HUES6 (cell line): ENCODE results near the gene SCNN1G.

Experiments
- H3K27ac ChIP-seq: 2 replicates; pipeline ENCODE4 v1.7.0; 2013; ENCODE audit warnings: low read depth, mild to moderate bottlenecking, low read length, inconsistent platforms
- H3K27me3 ChIP-seq: 2 replicates; pipeline ENCODE4 v1.6.1; 2013; ENCODE audit warnings: low read length; ENCODE audit not compliant: control insufficient read depth, insufficient read depth
- H3K36me3 ChIP-seq: 2 replicates; pipeline ENCODE4 v1.6.1; 2013; ENCODE audit warnings: low read length; ENCODE audit not compliant: control insufficient read depth, insufficient read depth
- H3K4me1 ChIP-seq: 2 replicates; pipeline ENCODE4 v1.6.1; 2013; ENCODE audit warnings: low read length; ENCODE audit not compliant: control insufficient read depth, insufficient read depth
- H3K4me3 ChIP-seq: 2 replicates; pipeline ENCODE4 v1.5.1; 2013; ENCODE audit warnings: low read depth, low read length
- H3K9ac ChIP-seq: one replicate; pipeline ENCODE4 v1.6.1; 2013; ENCODE audit warnings: mild to moderate bottlenecking, low read length
- H3K9me3 ChIP-seq: 2 replicates; pipeline ENCODE4 v1.6.1; 2013; ENCODE audit warnings: low read depth, low read length; ENCODE audit not compliant: control insufficient read depth, insufficient read depth

Gene SCNN1G

DNA sequence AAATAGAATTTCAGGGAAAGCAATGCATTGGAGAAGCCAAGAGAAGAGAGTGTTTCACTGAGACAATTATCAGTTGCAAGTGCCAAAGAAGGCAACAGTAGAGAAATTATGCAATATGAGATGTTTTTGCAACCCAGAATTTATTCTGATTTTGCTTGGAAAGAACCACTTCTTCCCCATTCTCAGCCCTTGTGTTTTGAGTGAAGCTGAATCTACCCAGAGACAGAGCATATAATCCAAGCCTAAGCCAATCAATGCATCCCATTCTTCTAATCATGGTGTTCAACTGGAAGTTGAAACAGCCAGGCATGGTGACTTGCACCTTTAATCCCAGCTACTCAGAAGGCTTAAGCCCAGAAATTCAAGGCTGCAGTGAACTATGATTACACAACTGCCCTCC, 6.9 kb upstream of the SCNN1G start:
- Histone ChIP-seq H3K9me3 (no peaks in the 10 kb centered on the region), H3K4me1 (no peaks in the 10 kb centered on the region; the same call in 1 of the 2 replicates), H3K27ac (no peak overlapping the region), H3K36me3 (no peaks in the 10 kb centered on the region), H3K9ac (no peak overlapping the region), H3K27me3 (peaks cover 3% of the 10 kb centered on the region; the same call in 1 of the 2 replicates), H3K4me3 (no peak overlapping the region)

DNA sequence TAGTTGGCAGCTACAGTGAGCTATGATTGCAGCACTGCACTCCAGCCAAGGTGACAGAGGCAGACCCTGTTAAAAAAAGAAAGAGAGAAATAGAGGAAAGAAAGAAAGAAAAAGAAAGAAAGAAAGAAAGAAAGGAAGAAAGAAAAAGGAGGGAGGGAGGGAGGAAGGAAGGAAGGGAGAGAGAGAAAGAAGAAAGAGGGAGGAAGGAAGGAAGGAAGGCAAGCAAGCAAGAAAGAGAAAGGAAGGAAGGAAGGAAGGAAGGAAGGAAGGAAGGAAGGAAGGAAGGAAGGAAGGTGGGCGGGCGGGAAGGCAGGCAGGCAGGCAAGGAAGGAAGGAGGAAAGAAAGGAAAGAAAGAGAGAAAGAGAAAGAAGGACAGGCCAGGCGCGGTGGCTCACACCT, 1.0 kb upstream of the SCNN1G start:
- H3K9ac ChIP-seq = no peak overlapping the region
- H3K4me1 ChIP-seq = peaks cover 9% of the 10 kb centered on the region
- H3K4me3 ChIP-seq = no peak overlapping the region

DNA sequence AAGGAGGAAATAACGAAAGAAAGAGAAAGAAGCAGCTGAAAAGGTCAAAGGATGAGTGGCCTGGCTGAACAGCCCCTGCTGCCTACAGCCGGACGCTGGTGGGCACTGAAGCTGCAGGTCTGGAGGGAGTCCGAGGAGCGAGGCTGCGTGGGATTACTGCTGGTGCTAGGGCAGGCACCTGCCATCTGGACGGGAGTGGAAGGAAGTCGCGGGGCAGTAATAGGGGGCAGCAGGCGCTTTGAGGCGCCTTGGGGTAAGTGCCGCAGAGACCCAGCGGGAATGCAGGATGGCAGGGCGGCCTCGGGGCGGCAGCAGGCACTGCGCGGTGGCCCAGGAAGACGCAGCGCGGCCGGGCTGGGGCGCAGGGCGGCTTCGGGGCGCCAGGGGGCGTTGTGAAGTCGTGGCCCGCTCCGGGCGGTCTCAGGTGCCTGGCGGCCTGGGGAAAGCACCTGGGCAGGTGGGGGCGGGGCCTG, 303 bp upstream of the SCNN1G start:
- H3K27me3 ChIP-seq = peaks cover 57% of the 10 kb centered on the region

More for the DNA sequence above, 1.0 kb upstream of the SCNN1G start:
- H3K27ac ChIP-seq = no peak overlapping the region
- no peaks in the 10 kb centered on the region for H3K9me3 ChIP-seq
- H3K36me3 ChIP-seq = no peaks in the 10 kb centered on the region
- H3K27me3 ChIP-seq = peaks cover 55% of the 10 kb centered on the region

DNA sequence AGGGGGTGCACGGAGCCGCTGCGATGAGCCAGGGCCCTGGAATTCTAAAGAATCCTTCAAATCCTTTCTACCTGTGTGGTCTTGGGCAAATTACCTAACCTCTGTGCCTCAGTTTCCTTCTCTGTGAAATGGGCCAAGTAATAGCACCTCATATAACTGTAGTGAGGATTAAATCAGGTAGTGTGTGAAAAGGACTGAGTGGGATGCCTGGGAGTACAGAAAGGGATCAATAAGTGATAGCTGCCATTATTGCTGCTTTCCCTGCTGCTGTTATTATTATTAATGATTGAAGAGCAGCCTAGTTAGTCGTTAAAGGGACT, 958 bp downstream of the SCNN1G start:
- H3K36me3 ChIP-seq = no peaks in the 10 kb centered on the region
- H3K27me3 ChIP-seq = peaks cover 57% of the 10 kb centered on the region
- H3K9me3 ChIP-seq = no peaks in the 10 kb centered on the region
- no peak overlapping the region for H3K27ac ChIP-seq
- peaks cover 10% of the 10 kb centered on the region for H3K4me1 ChIP-seq
- H3K4me3 ChIP-seq = peak overlapping the region; percentile 77
- H3K9ac ChIP-seq = no peak overlapping the region

More for the DNA sequence above, 303 bp upstream of the SCNN1G start:
- Histone ChIP-seq H3K36me3 (no peaks in the 10 kb centered on the region), H3K4me1 (peaks cover 10% of the 10 kb centered on the region), H3K4me3 (peak overlapping the region; percentile 77; the same call in 1 of the 2 replicates), H3K9me3 (no peaks in the 10 kb centered on the region), H3K27ac (no peak overlapping the region), H3K9ac (no peak overlapping the region)

DNA sequence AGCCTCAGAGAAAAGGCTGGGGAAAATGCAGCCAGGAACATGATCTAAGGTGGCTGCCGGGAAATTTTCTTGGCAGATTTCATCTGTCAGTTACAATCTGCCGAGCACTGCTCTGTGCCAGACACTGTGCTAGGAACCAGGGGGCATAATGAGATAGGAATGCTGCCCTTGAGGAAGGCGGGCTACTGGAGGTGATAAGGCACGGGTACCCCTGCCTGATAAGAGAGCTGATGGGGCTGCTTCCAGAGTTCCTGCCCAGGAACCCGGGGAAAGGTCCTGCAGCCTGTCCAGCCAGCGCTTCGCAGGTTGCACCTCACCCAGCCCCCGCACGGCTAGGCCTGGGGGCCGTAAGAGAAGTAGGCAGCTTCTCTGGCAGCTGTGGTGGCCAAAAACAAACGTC, 3.1 kb downstream of the SCNN1G start:
- Histone ChIP-seq H3K27ac (no peak overlapping the region), H3K4me3 (no peak overlapping the region), H3K27me3 (peaks cover 57% of the 10 kb centered on the region), H3K36me3 (no peaks in the 10 kb centered on the region), H3K4me1 (peaks cover 10% of the 10 kb centered on the region), H3K9ac (no peak overlapping the region), H3K9me3 (no peaks in the 10 kb centered on the region)

DNA sequence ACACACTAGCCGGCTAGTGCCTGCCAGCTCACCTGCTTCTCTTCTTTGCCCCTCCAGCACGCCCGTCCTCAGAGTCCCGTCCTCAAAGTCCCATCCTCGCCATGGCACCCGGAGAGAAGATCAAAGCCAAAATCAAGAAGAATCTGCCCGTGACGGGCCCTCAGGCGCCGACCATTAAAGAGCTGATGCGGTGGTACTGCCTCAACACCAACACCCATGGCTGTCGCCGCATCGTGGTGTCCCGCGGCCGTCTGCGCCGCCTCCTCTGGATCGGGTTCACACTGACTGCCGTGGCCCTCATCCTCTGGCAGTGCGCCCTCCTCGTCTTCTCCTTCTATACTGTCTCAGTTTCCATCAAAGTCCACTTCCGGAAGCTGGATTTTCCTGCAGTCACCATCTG, 3.6 kb downstream of the SCNN1G start:
- Histone ChIP-seq H3K27me3 (peaks cover 52% of the 10 kb centered on the region), H3K4me3 (no peak overlapping the region), H3K27ac (no peak overlapping the region)

DNA sequence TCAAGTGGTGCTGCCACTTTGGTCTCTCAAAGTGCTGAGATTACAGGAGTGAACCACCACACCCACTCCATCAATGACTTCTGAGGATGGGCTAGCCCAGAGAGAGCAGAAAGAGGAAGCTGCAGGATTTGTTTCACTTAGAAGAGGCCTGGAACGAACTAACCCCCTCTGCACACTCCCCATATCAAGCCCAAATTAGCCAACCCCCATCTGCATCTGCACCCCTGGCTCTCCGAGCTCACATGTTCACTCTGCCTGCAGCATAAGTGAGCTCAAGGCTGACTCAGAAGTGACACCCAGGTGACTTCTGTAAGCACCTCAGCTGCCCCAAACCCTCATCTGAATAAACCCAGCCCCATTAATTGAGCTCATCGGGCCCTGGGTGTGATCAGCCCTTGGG, 4.8 kb downstream of the SCNN1G start:
- Histone ChIP-seq H3K4me1 (peaks cover 10% of the 10 kb centered on the region), H3K36me3 (no peaks in the 10 kb centered on the region; the same call in 1 of the 2 replicates), H3K27me3 (peaks cover 48% of the 10 kb centered on the region), H3K9me3 (no peaks in the 10 kb centered on the region), H3K9ac (no peak overlapping the region), H3K27ac (no peak overlapping the region), H3K4me3 (no peak overlapping the region)

More for the DNA sequence above, 3.6 kb downstream of the SCNN1G start:
- H3K36me3 ChIP-seq = no peaks in the 10 kb centered on the region
- H3K9ac ChIP-seq = no peak overlapping the region
- H3K9me3 ChIP-seq = no peaks in the 10 kb centered on the region
- H3K4me1 ChIP-seq = peaks cover 10% of the 10 kb centered on the region

DNA sequence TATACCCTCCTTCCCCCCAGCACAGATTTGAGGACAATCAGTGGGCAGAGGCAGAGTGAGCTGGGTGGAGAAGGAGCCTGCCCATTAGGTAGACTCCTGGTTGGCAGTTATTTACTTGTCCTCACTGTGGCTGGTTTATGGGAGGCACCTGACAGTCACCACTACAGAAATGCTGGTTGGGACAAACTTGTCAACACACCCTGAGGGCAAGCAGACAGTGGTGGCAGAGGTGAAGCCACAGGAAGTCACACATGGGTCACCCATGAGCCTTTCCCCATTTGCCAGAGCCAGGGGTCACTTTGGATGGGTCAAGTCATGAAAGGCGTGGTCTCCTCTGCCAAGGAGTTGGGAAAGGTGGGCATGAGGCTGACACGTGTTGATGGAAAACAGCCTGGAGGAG, 6.4 kb downstream of the SCNN1G start:
- Histone ChIP-seq H3K9me3 (no peaks in the 10 kb centered on the region), H3K27ac (no peak overlapping the region), H3K4me1 (peaks cover 10% of the 10 kb centered on the region), H3K27me3 (peaks cover 35% of the 10 kb centered on the region), H3K4me3 (no peak overlapping the region), H3K9ac (no peak overlapping the region), H3K36me3 (no peaks in the 10 kb centered on the region; the same call in 1 of the 2 replicates)

DNA sequence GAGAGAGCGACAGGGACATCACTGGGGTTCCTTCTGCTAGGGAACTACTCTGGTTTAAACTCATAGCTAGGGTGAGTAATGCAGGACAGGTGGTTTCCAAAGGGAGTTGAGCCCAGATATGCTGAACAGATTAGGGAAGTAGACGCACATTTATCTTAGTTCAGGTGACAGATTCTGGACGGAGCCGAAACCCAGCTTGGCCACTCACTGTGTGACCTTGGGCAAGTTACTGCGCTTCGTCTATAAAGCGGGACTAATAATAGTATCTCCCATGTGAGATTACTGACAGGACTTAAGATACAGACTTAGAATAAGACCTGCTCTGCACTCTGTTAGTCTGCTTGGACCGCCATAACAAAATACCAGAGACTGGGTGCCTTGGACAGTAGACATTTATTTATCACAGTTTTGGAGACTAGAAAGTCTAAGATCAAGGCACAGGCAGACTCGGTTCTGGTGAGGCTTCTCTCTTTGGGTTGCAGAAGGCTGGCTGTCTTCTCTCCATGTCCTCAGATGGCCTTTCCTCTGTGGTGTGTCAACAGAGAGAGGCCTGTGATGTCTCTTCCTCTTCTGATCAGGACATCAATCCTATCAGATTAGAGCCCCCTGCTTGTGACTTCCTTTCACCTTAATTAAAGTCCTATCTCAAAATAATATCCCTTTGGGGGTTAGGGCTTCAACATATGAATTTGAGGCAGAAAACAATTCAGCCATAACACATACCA, 12.1 kb downstream of the SCNN1G start:
- peaks cover 33% of the 10 kb centered on the region for H3K4me1 ChIP-seq
- no peaks in the 10 kb centered on the region for H3K9me3 ChIP-seq
- no peak overlapping the region for H3K27ac ChIP-seq
- H3K9ac ChIP-seq = no peak overlapping the region
- H3K36me3 ChIP-seq = no peaks in the 10 kb centered on the region; the same call in 1 of the 2 replicates
- peaks cover 13% of the 10 kb centered on the region; the same call in 1 of the 2 replicates for H3K27me3 ChIP-seq
- no peak overlapping the region for H3K4me3 ChIP-seq

DNA sequence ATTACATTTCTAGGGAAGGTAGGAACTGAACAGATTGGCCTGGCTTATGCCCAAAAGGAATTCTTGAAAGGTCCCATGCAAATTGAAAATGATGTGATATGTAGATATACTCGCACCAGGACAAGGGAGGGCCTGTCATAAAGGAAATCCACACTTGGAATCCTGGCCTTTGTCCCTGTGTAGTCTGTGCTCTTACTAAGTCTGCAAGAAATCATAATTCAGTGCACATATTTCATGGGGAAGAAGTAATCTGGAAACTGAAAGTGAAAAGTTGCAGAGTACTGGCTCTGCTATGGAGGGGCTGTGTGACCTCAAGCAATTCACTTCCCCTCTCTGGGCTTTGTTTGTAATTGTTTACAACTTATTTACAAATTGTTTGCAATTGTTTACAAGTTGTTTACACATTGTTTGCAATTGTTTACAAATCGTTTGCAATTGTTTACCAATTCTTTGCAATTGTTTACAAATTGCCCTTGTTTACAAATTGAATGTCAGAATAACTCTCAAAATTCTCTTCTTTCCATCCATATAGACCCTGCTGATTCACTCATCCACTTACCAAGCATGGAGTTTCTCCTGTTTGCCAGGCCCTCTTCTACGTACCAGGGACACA, 12.9 kb downstream of the SCNN1G start:
- Histone ChIP-seq H3K27me3 (peaks cover 13% of the 10 kb centered on the region; the same call in 1 of the 2 replicates), H3K36me3 (no peaks in the 10 kb centered on the region; the same call in 1 of the 2 replicates), H3K4me3 (no peak overlapping the region), H3K9ac (no peak overlapping the region), H3K27ac (no peak overlapping the region), H3K9me3 (no peaks in the 10 kb centered on the region), H3K4me1 (peaks cover 39% of the 10 kb centered on the region)

DNA sequence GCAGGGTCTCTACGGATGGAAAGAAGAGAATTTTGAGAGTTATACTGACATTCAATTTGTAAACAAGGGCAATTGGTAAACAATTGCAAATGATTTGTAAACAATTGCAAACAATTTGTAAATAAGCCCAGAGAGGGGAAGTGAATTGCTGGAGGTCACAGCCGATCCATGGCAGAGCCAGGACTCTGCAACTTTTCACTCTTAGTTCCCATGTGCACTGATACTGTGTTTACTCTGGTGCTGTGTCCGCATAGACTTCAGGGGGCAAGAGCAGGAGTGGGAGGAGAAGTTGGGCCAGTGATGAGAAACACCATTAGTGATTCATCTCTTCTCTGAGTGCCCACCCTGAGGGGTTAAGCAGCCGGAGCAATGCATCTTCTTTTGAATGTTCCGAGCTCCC, 14.0 kb downstream of the SCNN1G start:
- Histone ChIP-seq H3K27me3 (peaks cover 13% of the 10 kb centered on the region; the same call in 1 of the 2 replicates), H3K36me3 (no peaks in the 10 kb centered on the region; the same call in 1 of the 2 replicates), H3K4me1 (peaks cover 50% of the 10 kb centered on the region), H3K27ac (no peak overlapping the region), H3K9me3 (no peaks in the 10 kb centered on the region), H3K9ac (no peak overlapping the region), H3K4me3 (peak overlapping the region; percentile 2; the same call in 1 of the 2 replicates)
